Ishikawa (cell line): ENCODE results near the gene RTCA.

Experiments
- CEBPB ChIP-seq: IDR thresholded peaks from 2 replicates; pipeline ENCODE4 v1.6.1; 2012
- CREB1 ChIP-seq: IDR thresholded peaks from 2 replicates; pipeline ENCODE4 v1.6.1; 2012; ENCODE audit warnings: low read depth
- EGR1 ChIP-seq: IDR thresholded peaks from 2 replicates; pipeline ENCODE4 v1.6.1; 2012
- EP300 ChIP-seq: IDR thresholded peaks from 2 replicates; pipeline ENCODE4 v1.6.1; 2012; ENCODE audit warnings: borderline replicate concordance
- FOXM1 ChIP-seq: IDR thresholded peaks from 2 replicates; pipeline ENCODE4 v1.6.1; 2012; ENCODE audit warnings: low read depth, borderline replicate concordance
- NFIC ChIP-seq: IDR thresholded peaks from 2 replicates; pipeline ENCODE4 v1.6.1; 2012
- RAD21 ChIP-seq: IDR thresholded peaks from 2 replicates; pipeline ENCODE4 v1.6.1; 2012; ENCODE audit warnings: low read depth
- TAF1 ChIP-seq: IDR thresholded peaks from 2 replicates; pipeline ENCODE4 v1.6.1; 2012; ENCODE audit warnings: low read depth, mild to moderate bottlenecking
- TCF12 ChIP-seq: IDR thresholded peaks from 2 replicates; pipeline ENCODE4 v1.6.1; 2012; ENCODE audit warnings: low read depth
- TEAD4 ChIP-seq: IDR thresholded peaks from 2 replicates; pipeline ENCODE4 v1.6.1; 2012
- YY1 ChIP-seq: IDR thresholded peaks from 2 replicates; pipeline ENCODE4 v1.6.1; 2012; ENCODE audit warnings: low read depth
- ZBTB7A ChIP-seq: IDR thresholded peaks from 2 replicates; pipeline ENCODE4 v1.6.1; 2012; ENCODE audit warnings: low read depth
- TF ChIP-seq, protein P1 (sequence below): IDR thresholded peaks from 2 replicates; pipeline ENCODE4 v1.6.1; 2012; ENCODE audit warnings: low read depth, mild to moderate bottlenecking
- TF ChIP-seq, protein P2 (sequence below): IDR thresholded peaks from 2 replicates; pipeline ENCODE4 v1.6.1; 2012
- TF ChIP-seq, protein P3 (sequence below): IDR thresholded peaks from 2 replicates; pipeline ENCODE4 v1.6.1; 2012

Gene RTCA

DNA sequence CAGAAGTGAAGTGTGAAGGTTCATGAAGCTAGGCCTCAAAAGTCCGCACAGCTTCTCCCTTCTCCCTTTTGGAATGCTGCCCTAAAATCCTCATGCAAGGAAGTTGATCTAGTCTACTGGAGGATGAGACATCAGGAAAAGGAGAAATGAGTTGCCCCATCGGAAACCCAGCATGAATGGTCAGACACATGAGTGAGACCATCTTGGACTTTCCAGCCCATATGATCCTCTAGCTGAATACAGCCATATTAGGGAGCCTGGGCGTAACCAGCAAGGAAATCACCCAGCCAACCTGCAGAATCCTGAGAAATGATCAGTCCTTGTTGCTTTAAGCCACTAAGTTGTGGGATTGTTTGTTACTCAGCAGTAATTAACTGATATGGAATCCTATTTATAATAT lies 28.9 kb upstream of the RTCA start:
- no peak for TF ChIP-seq TAF1
- no peak for TF ChIP-seq TCF12
- no peak for TF ChIP-seq RAD21
- TF ChIP-seq, protein P1, sequence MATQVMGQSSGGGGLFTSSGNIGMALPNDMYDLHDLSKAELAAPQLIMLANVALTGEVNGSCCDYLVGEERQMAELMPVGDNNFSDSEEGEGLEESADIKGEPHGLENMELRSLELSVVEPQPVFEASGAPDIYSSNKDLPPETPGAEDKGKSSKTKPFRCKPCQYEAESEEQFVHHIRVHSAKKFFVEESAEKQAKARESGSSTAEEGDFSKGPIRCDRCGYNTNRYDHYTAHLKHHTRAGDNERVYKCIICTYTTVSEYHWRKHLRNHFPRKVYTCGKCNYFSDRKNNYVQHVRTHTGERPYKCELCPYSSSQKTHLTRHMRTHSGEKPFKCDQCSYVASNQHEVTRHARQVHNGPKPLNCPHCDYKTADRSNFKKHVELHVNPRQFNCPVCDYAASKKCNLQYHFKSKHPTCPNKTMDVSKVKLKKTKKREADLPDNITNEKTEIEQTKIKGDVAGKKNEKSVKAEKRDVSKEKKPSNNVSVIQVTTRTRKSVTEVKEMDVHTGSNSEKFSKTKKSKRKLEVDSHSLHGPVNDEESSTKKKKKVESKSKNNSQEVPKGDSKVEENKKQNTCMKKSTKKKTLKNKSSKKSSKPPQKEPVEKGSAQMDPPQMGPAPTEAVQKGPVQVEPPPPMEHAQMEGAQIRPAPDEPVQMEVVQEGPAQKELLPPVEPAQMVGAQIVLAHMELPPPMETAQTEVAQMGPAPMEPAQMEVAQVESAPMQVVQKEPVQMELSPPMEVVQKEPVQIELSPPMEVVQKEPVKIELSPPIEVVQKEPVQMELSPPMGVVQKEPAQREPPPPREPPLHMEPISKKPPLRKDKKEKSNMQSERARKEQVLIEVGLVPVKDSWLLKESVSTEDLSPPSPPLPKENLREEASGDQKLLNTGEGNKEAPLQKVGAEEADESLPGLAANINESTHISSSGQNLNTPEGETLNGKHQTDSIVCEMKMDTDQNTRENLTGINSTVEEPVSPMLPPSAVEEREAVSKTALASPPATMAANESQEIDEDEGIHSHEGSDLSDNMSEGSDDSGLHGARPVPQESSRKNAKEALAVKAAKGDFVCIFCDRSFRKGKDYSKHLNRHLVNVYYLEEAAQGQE, result no peak
- TF ChIP-seq, protein P2, sequence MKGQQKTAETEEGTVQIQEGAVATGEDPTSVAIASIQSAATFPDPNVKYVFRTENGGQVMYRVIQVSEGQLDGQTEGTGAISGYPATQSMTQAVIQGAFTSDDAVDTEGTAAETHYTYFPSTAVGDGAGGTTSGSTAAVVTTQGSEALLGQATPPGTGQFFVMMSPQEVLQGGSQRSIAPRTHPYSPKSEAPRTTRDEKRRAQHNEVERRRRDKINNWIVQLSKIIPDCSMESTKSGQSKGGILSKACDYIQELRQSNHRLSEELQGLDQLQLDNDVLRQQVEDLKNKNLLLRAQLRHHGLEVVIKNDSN, result no peak
- no peak for TF ChIP-seq NFIC
- TF ChIP-seq CREB1, result no peak
- TF ChIP-seq EGR1, result no peak
- no peak for TF ChIP-seq FOXM1
- TF ChIP-seq CEBPB, result no peak
- no peak for TF ChIP-seq TEAD4
- TF ChIP-seq EP300, result no peak
- TF ChIP-seq, protein P3, sequence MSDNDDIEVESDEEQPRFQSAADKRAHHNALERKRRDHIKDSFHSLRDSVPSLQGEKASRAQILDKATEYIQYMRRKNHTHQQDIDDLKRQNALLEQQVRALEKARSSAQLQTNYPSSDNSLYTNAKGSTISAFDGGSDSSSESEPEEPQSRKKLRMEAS, result no peak
- TF ChIP-seq ZBTB7A, result no peak
- no peak for TF ChIP-seq YY1

DNA sequence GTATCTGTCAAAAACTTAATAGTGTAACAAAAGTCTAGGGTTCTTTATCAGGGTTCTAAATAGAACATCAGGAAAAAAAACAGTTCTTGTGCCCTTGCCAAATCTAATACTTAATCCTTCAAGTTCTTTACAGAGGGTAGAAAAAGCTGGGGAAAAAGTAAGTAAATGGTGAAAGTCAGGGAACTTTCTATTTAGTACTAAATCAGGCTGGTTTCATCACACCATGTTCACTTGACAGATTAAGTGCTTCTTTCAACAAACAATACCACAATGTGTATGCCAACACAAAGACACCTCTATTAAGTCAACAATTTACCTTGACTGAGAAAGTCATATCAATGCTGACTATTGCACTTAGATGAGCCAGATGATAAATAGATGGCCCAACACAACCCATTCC lies 26.1 kb upstream of the RTCA start:
- TF ChIP-seq, protein P1, result no peak
- TF ChIP-seq EGR1, result no peak
- TF ChIP-seq YY1, result no peak
- TF ChIP-seq NFIC, result no peak
- no peak for TF ChIP-seq EP300
- no peak for TF ChIP-seq TAF1
- TF ChIP-seq CEBPB, result no peak
- TF ChIP-seq, protein P2, result no peak
- TF ChIP-seq TEAD4, result no peak
- TF ChIP-seq, protein P3, result no peak
- TF ChIP-seq ZBTB7A, result no peak
- no peak for TF ChIP-seq FOXM1
- TF ChIP-seq TCF12, result no peak
- TF ChIP-seq RAD21, result no peak
- TF ChIP-seq CREB1, result no peak

DNA sequence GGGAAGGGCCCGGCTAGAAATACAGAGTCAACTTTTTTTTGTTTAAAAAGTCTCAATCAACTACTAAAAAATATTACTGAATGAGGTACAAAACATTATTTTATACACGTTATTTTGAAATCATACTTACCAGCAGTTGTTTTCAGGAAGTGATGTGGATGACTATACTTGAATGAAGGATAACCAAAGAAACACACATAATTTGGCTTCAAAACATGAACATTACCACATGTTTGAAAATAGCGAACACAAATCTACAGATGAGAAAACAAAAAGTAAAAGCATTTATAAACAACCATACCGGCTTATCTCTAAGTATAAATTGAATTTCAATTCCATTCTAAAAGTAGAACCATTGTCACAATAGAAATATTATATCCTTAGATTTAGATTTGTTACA lies 25.4 kb upstream of the RTCA start:
- no peak for TF ChIP-seq FOXM1
- TF ChIP-seq CREB1, result no peak
- TF ChIP-seq, protein P3, result no peak
- no peak for TF ChIP-seq ZBTB7A
- TF ChIP-seq, protein P2, result no peak
- TF ChIP-seq, protein P1, result no peak
- TF ChIP-seq TEAD4, result no peak

DNA sequence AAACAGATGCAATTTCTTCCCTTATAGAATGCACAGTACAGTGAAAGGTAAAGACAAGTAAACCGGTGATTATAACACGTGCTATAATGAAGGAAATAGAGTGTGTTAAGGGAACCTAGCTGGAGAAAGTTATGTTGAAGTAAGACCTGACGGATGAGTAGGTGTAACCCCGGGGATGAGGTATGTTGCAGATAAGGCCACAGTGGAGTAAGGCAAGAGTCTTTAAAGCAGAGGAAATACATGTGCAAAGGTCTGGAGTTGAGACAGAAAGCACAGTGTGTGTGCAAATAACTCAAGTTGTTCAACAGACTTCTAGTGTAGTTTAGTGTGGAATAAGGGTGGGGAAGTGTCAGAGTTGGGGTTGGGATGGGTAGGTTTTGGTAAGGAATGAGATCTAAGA lies 19.3 kb upstream of the RTCA start:
- no peak for TF ChIP-seq EGR1
- no peak for TF ChIP-seq CEBPB
- TF ChIP-seq, protein P1, result no peak
- no peak for TF ChIP-seq TEAD4
- no peak for TF ChIP-seq FOXM1
- no peak for TF ChIP-seq CREB1
- no peak for TF ChIP-seq EP300
- no peak for TF ChIP-seq TAF1
- no peak for TF ChIP-seq TCF12
- no peak for TF ChIP-seq ZBTB7A
- TF ChIP-seq RAD21, result no peak
- TF ChIP-seq YY1, result no peak
- TF ChIP-seq, protein P2, result no peak
- TF ChIP-seq NFIC, result no peak
- TF ChIP-seq, protein P3, result no peak
